ENCODE measurements around the gene HDHD2.

The HDHD2 gene

DNA sequence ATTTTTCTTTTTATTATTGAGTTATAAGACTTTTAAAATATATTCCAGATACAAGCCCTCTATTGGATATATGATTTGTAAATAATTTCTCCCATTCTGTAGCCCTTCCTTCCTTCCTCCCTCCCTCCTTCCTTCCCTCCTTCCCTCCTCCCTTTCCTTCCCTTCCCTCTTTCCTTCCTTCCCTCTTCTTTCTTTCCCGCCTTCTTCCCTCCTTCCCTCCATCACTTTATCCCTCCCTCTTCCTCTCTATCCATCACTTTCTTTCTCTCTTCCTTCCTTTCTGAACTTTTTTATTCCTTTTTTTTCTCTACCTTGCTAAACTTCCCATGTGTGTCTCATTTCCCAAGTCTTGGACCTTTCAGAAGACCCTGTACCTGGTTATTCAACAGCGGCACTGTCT is 69.4 kb downstream of the HDHD2 start:
- no peak for DNase-seq (ENCODE audit: low read depth, low spot score)
- no peak overlapping the region for H3K4me3 ChIP-seq (ENCODE audit: low read depth, low read length)
- CTCF ChIA-PET: interaction anchor here (0.9 kb wide), 1 partner anchor 10 kb away, joined by 3 read pairs; no protein-coding TSS in a partner anchor
- POLR2A ChIA-PET: no interaction called here
- TF ChIP-seq, protein P1, sequence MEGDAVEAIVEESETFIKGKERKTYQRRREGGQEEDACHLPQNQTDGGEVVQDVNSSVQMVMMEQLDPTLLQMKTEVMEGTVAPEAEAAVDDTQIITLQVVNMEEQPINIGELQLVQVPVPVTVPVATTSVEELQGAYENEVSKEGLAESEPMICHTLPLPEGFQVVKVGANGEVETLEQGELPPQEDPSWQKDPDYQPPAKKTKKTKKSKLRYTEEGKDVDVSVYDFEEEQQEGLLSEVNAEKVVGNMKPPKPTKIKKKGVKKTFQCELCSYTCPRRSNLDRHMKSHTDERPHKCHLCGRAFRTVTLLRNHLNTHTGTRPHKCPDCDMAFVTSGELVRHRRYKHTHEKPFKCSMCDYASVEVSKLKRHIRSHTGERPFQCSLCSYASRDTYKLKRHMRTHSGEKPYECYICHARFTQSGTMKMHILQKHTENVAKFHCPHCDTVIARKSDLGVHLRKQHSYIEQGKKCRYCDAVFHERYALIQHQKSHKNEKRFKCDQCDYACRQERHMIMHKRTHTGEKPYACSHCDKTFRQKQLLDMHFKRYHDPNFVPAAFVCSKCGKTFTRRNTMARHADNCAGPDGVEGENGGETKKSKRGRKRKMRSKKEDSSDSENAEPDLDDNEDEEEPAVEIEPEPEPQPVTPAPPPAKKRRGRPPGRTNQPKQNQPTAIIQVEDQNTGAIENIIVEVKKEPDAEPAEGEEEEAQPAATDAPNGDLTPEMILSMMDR (IDR thresholded peaks at IDR 0.05; ENCODE audit: insufficient read depth, low read length, missing control alignments): no peak

GRCh38 chr18:47077111-47077510 is 73.2 kb downstream of the HDHD2 start:
- DNase-seq (ENCODE audit: low read depth, low spot score): no peak
- ChIA-PET CTCF (interaction anchor here (1.3 kb wide), 1 partner anchor 23 kb away, joined by 3 read pairs; no protein-coding TSS in a partner anchor), POLR2A (no interaction called here)

DNA sequence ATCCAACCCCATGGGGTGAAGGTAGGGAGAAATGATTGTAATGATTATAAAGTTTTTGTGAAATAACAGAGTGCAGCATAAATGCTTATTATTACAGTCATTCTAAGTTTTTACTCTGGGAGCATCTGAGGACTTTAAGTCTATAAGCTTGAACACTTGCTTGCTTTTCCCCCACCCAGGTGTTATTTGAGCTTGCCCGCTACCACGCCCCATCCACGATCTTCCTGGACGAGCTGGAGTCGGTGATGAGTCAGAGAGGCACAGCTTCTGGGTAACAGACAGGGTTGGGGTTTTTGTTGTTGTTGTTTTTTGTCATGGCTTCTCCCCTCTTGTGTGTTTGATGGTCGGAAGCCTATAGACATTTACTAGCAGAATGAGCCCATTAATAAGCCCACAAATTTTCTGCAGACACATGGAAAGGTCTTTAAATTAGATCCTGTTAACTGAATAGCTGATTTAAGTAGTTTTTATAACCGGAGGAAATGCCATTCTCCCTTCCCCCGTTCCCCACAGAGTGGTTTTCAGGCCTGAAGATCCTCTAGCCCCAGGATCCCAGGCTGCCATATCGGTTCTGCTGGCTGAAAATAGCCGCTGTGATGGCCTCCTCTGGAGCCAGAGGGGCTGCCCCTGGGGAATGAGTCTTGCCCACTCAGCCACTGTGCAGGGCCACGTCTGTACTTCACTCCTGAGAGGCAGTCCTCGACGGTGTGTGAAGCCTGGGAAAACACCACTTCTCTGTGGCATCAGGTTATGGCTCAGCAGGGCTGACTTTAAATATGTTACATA is 75.0 kb downstream of the HDHD2 start:
- DNase-seq (ENCODE audit: low read depth, low spot score): no peak
- CTCF ChIA-PET: interaction anchor here (1.0 to 1.2 kb wide), 4 partner anchors 24 to 673 kb away, joined by 3 to 5 read pairs (median 4); no protein-coding TSS in a partner anchor
- H3K4me3 ChIP-seq (ENCODE audit: low read depth, low read length): no peak overlapping the region
- POLR2A ChIA-PET: no interaction called here
- TF ChIP-seq, protein P1 (IDR thresholded peaks at IDR 0.05; ENCODE audit: insufficient read depth, low read length, missing control alignments): no peak

More at GRCh38 chr18:47077111-47077510, 73.2 kb downstream of the HDHD2 start:
- TF ChIP-seq, protein P1 (IDR thresholded peaks at IDR 0.05; ENCODE audit: insufficient read depth, low read length, missing control alignments): no peak
- H3K4me3 ChIP-seq (ENCODE audit: low read depth, low read length): no peak overlapping the region

DNA sequence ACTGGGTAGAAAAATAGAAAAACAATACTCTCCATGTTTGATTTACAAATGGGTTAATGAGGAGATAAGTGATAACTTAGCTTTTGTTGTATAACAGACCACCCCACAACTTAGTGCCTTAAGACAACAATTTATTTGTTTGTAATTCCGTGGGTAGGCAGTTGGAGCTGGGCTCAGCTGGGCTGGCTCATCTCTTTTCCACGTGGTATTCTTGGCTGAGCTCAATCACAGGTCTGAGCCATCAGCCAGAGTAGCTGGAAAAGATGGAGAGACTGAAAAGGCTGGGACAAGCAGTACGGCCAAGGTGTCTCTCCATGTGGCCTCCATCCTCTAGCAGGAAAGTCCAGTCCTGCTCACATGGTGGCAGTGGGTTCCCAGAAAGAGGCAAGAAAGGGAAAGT is 82.7 kb downstream of the HDHD2 start:
- no peak for DNase-seq (ENCODE audit: low read depth, low spot score)
- POLR2A ChIA-PET: no interaction called here
- CTCF ChIA-PET: interaction anchor here (0.9 to 1.6 kb wide), 3 partner anchors 13 to 32 kb away, joined by 3 to 4 read pairs (median 4); no protein-coding TSS in a partner anchor
- TF ChIP-seq, protein P1 (IDR thresholded peaks at IDR 0.05; ENCODE audit: insufficient read depth, low read length, missing control alignments): no peak
- no peak overlapping the region for H3K4me3 ChIP-seq (ENCODE audit: low read depth, low read length)

- ChIA-PET POLR2A (no interaction called here), CTCF (no interaction called here)
- TF ChIP-seq, protein P1 (IDR thresholded peaks at IDR 0.05; ENCODE audit: insufficient read depth, low read length, missing control alignments): no peak
- DNase-seq (ENCODE audit: low read depth, low spot score): no peak
- no peak overlapping the region for H3K4me3 ChIP-seq (ENCODE audit: low read depth, low read length)
Measured at GRCh38 chr18:47063096-47063495, 87.2 kb downstream of the HDHD2 start.

- no peak for DNase-seq (ENCODE audit: low read depth, low spot score)
- no peak overlapping the region for H3K4me3 ChIP-seq (ENCODE audit: low read depth, low read length)
- TF ChIP-seq, protein P1 (IDR thresholded peaks at IDR 0.05; ENCODE audit: insufficient read depth, low read length, missing control alignments): no peak
- ChIA-PET CTCF (no interaction called here), POLR2A (no interaction called here)
Measured at GRCh38 chr18:47062471-47062870, 87.8 kb downstream of the HDHD2 start.

Measured in AG04449 (cell line).